ENCODE data around the gene PSMG3. TPM values are rescaled to one million over a fixed set of nuclear protein-coding genes. Genes with fewer than 3 reads are reported as not detected.

Gene PSMG3
- total RNA-seq, 1 donor from 2014 or later, result 29.5 TPM

- H3K4me1 Mint-ChIP-seq, result peaks cover 11% of the 10 kb centered on the region
- H3K9me3 Mint-ChIP-seq, result no peaks in the 10 kb centered on the region
- ATAC-seq (ENCODE audit: low read depth) (peak; percentile 100), DNase-seq (peak; percentile 62)
- POLR2A ChIA-PET, result no interaction called here
- TF ChIP-seq CTCF (IDR thresholded peaks at IDR 0.05), result peak; percentile 48
- no peak overlapping the region for H3K27ac Mint-ChIP-seq
- H3K4me3 Mint-ChIP-seq, result no peak overlapping the region
- CTCF ChIA-PET, result interaction anchor here (0.7 to 1.0 kb wide), 3 partner anchors 514 to 889 kb away, joined by 3 to 6 read pairs (median 4); no protein-coding TSS in a partner anchor
- H3K27me3 Mint-ChIP-seq, result no peaks in the 10 kb centered on the region
- intact Hi-C loops (cut with micrococcal nuclease), result loop anchor here (1.0 to 2.0 kb wide), 5 partner anchors 179 to 785 kb away; no protein-coding TSS in a partner anchor
- no peaks in the 10 kb centered on the region for H3K36me3 Mint-ChIP-seq (ENCODE audit: low read depth)
Measured at GRCh38 chr7:1579481-1580421, 9.9 kb upstream of the PSMG3 start.

- ATAC-seq (ENCODE audit: low read depth), result no peak
- Mint-ChIP-seq H3K27ac (no peak overlapping the region), H3K36me3 (ENCODE audit: low read depth) (no peaks in the 10 kb centered on the region), H3K4me1 (peaks cover 11% of the 10 kb centered on the region), H3K27me3 (no peaks in the 10 kb centered on the region), H3K4me3 (no peak overlapping the region), H3K9me3 (no peaks in the 10 kb centered on the region)
- no peak for TF ChIP-seq CTCF (IDR thresholded peaks at IDR 0.05)
- intact Hi-C loops (cut with micrococcal nuclease), result loop anchor here (2.0 kb wide), 1 partner anchor 522 kb away; no protein-coding TSS in a partner anchor
- POLR2A ChIA-PET, result no interaction called here
- DNase-seq, result no peak
- CTCF ChIA-PET, result interaction anchor here (0.6 to 0.7 kb wide), 2 partner anchors 787 to 890 kb away, joined by 3 read pairs; no protein-coding TSS in a partner anchor
Measured at GRCh38 chr7:1578513-1578912, 8.7 kb upstream of the PSMG3 start.

GRCh38 chr7:1576521-1577253, 6.9 kb upstream of the PSMG3 start:
- CTCF ChIA-PET, result no interaction called here
- no peak for TF ChIP-seq CTCF (IDR thresholded peaks at IDR 0.05)

GRCh38 chr7:1575809-1576208, 6.0 kb upstream of the PSMG3 start:
- ChIA-PET CTCF (no interaction called here), POLR2A (no interaction called here)
- Mint-ChIP-seq H3K36me3 (ENCODE audit: low read depth) (peaks cover 4% of the 10 kb centered on the region), H3K27ac (no peak overlapping the region), H3K4me3 (no peak overlapping the region), H3K4me1 (peaks cover 29% of the 10 kb centered on the region), H3K9me3 (no peaks in the 10 kb centered on the region), H3K27me3 (no peaks in the 10 kb centered on the region)
- intact Hi-C loops (cut with micrococcal nuclease), result no loop called here
- DNase-seq (no peak), ATAC-seq (ENCODE audit: low read depth) (no peak)
- no peak for TF ChIP-seq CTCF (IDR thresholded peaks at IDR 0.05)

More at GRCh38 chr7:1576521-1577253, 6.9 kb upstream of the PSMG3 start:
- Mint-ChIP-seq H3K27me3 (no peaks in the 10 kb centered on the region), H3K27ac (no peak overlapping the region), H3K4me3 (no peak overlapping the region), H3K4me1 (peaks cover 20% of the 10 kb centered on the region), H3K9me3 (no peaks in the 10 kb centered on the region), H3K36me3 (ENCODE audit: low read depth) (peaks cover 4% of the 10 kb centered on the region)
- POLR2A ChIA-PET, result no interaction called here
- DNase-seq (no peak), ATAC-seq (ENCODE audit: low read depth) (no peak)
- intact Hi-C loops (cut with micrococcal nuclease), result no loop called here

Measured in activated B cell treated with CpG ODN at 0.5 μM for 24 hours (primary cell).